GM12892 (cell line): ENCODE measurements around the gene STXBP3.

Experiments used
- POLR2A ChIP-seq: IDR thresholded peaks from 2 replicates; pipeline ENCODE4 v1.6.1; 2011; ENCODE audit warnings: low read depth, low read length, control low read depth
- POLR2AphosphoS5 ChIP-seq: IDR thresholded peaks from 2 replicates; pipeline ENCODE4 v1.6.1; 2011; ENCODE audit warnings: low read depth, low read length, control low read depth
- TAF1 ChIP-seq: IDR thresholded peaks from 2 replicates; pipeline ENCODE4 v1.6.1; 2011; ENCODE audit warnings: low read depth, mild to moderate bottlenecking, control low read depth, low read length, borderline replicate concordance

- no peak for TF ChIP-seq POLR2A
- no peak for TF ChIP-seq POLR2AphosphoS5
- no peak for TF ChIP-seq TAF1
Measured at GRCh38 chr1:108791790-108792189, 45.3 kb downstream of the STXBP3 start.
